D721Med (cell line): ENCODE measurements around the gene ADAM22.
A peak's percentile ranks its signal among the peaks of the same experiment; 100 is the strongest.

Experiments used
- DNase-seq: peaks from one replicate; pipeline ENCODE4 v3.0.0; 2011; ENCODE audit warnings: low spot score; ENCODE audit not compliant: insufficient read length
- FAIRE-seq: peaks from 2 replicates; lab custom pipeline; 2011; peaks lifted over from hg19 to GRCh38; lab: Jason Lieb, UNC
- CTCF ChIP-seq: IDR thresholded peaks from 2 replicates; pipeline ENCODE4 v1.5.1; 2012; ENCODE audit warnings: mild to moderate bottlenecking, control low read depth; ENCODE audit not compliant: insufficient read depth; ENCODE audit errors: missing control alignments

ADAM22 gene

GRCh38 chr7:88226201-88226600 lies 292.1 kb downstream of the ADAM22 start:
- no peak for DNase-seq
- TF ChIP-seq CTCF, result no peak
- FAIRE-seq, result no peak

GRCh38 chr7:88226886-88227516 lies 292.9 kb downstream of the ADAM22 start:
- DNase-seq, result no peak
- FAIRE-seq, result no peak

GRCh38 chr7:88229302-88229995 lies 295.4 kb downstream of the ADAM22 start:
- no peak for DNase-seq
- FAIRE-seq, result no peak

More at GRCh38 chr7:88226886-88227516, 292.9 kb downstream of the ADAM22 start:
- TF ChIP-seq CTCF, result no peak

GRCh38 chr7:88230646-88231045 lies 296.6 kb downstream of the ADAM22 start:
- DNase-seq (no peak), FAIRE-seq (no peak)
- TF ChIP-seq CTCF, result no peak

More at GRCh38 chr7:88229302-88229995, 295.4 kb downstream of the ADAM22 start:
- no peak for TF ChIP-seq CTCF

GRCh38 chr7:88233828-88234227 lies 299.8 kb downstream of the ADAM22 start:
- DNase-seq, result no peak
- FAIRE-seq, result no peak
- no peak for TF ChIP-seq CTCF

GRCh38 chr7:88239852-88240251 lies 305.8 kb downstream of the ADAM22 start:
- TF ChIP-seq CTCF, result no peak
- DNase-seq (no peak), FAIRE-seq (no peak)

- FAIRE-seq (peak; percentile 79), DNase-seq (no peak)
- TF ChIP-seq CTCF, result peak; percentile 84
Measured at GRCh38 chr7:88243345-88243909, 309.4 kb downstream of the ADAM22 start.
